GM21447 (cell line): Measurements from ENCODE around the gene EID2B.

Source experiments
- ATAC-seq: cut with Tn5 transposase; IDR thresholded peaks from one replicate; pipeline ENCODE4 v1.9.1; 2021; ENCODE audit not compliant: unreplicated experiment

Gene EID2B

DNA sequence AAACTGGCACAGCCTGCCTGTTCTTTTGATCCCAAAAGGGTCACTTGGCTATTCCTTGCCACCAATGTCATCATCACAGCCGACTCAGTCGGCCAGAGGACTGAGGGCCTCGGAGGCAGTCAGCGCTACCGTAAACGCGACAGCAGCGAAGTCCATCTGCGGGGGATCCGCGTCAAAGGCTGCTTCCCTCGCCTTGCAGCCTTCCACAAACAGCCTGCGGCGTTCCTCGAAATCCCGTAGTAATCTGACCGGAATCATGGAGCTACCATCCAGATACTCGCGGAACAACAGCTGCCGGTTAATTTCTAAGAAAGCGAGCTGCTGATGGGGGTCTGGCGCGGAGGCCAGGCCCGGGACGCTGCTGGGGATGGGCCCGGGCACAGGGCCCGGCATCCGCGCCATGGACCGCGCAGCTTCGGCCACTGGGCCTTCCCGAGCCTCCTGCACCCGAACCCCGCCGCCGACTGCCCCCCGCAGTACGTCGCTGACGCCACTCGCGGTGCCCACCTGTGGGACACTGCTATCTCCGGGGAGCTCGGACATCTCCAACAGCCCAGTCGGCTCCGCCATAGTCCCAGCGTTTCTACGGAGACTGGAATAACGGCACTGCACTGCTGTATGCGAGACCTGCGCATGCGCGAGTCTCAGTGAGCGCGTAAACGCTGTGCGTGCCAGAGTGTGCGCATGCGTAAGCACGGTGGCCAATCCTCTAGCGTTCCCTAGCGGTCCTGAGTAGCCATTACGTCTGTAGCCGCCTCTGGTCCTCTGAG, at the start of gene EID2B:
EID2B (minus strand) TSS at position 620 of the 770 bp plus-strand sequence; CDS start at position 570, 50 bp downstream.
- ATAC-seq: peak; percentile 80

GRCh38 chr19:39582442-39582841, 49.8 kb upstream of the EID2B start:
- ATAC-seq: no peak

- ATAC-seq: no peak
Measured at GRCh38 chr19:39568604-39569003, 36.0 kb upstream of the EID2B start.

- ATAC-seq: no peak
Measured at GRCh38 chr19:39566064-39566463, 33.4 kb upstream of the EID2B start.

GRCh38 chr19:39563408-39563807, 30.8 kb upstream of the EID2B start:
- ATAC-seq: no peak

DNA sequence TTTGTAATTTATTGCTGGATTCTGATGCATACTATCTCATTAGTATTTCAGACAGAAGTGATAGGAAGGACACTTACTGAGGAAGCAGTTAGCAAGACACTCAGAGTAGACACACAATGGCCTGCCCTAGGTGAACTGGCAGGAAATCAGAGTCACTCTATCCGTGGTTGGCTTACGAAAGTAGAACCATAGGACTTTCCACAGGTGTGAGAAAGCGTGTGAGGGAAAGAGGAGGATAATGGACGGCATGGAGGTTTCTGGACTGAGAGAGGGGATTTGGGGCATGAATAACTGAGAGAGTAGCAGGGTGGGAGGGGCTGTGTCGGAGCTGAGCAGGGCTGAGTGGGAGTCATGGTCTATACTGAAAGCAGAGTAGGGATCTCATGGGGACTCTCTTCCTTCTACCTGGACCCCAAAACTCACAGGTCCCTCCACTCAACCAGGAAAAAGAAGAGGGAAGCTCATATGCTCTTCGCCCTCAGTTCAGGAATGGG, 26.0 kb upstream of the EID2B start:
- ATAC-seq: no peak

GRCh38 chr19:39557811-39558623, 25.4 kb upstream of the EID2B start:
- ATAC-seq: no peak

- ATAC-seq: no peak
Measured at GRCh38 chr19:39555883-39556282, 23.2 kb upstream of the EID2B start.

- ATAC-seq: no peak
Measured at GRCh38 chr19:39554701-39555311, 22.2 kb upstream of the EID2B start.

DNA sequence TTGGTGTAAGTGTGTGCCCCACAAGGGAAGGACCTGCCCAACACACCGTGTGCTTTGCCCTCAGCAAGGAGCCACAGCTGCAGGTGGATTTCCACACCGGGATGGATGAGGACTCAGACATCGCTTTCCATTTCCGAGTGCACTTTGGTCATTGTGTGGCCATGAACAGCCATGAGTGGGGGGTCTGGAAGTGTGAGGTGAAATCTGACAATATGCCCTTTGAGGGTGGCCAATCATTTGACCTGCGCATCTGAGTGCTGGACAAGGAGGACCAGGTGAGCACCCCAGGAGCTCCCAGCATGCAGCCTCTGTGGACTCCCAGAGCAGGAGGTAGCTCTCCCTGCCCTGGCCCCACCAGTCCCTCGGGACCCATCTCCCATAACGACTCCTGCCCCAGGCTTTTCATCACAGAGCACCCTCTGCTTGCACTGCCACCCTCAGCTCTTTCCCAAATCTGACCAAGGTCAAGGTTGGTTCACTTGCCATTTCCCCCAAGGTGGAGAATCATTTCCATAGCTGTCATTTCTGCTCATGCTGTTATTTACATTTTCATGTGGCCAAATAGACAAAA, 20.5 kb upstream of the EID2B start:
- ATAC-seq: no peak

DNA sequence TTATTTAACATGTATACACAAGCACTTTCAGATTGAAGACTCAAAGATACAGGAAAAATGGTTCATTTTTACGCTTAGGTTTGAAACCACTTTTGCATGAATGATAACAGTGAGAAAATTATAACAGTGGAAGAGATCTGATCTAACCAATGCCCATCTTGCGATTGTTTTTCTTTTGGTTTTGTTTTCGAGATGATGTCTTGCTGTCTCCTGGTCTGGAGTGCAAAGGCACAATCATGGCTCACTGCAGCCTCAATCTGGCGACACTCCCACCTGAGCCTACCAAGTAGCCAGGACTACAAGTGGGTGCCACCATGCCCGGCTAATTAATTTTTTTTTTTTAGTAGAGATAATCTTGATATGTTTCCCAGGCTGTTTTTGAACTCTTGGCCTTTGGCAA, 17.5 kb upstream of the EID2B start:
- no peak for ATAC-seq

DNA sequence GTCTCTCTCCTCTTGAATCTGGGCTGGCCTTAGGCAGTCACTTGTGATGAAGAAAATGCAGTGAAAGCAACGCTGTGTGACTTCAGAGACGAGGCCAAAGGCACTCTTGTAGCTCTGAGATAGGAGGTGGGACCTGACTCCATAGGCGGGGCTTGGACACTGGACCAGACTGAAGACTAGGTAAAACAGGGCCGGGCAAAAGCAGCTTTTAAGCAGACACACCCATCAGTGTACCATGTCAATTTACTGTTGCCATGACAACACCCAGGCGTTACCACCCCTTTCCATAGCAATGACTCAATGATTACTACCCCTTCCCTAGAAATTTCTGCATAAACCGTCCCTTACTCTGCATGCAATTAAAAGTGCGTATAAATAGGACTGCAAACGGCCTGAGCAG, 13.9 kb upstream of the EID2B start:
- no peak for ATAC-seq

- ATAC-seq: no peak
Measured at GRCh38 chr19:39544911-39545310, 12.3 kb upstream of the EID2B start.

GRCh38 chr19:39544226-39544903, 11.7 kb upstream of the EID2B start:
- no peak for ATAC-seq

GRCh38 chr19:39543477-39543857, 10.8 kb upstream of the EID2B start:
- ATAC-seq: no peak

- no peak for ATAC-seq
Measured at GRCh38 chr19:39542206-39542605, 9.6 kb upstream of the EID2B start.

DNA sequence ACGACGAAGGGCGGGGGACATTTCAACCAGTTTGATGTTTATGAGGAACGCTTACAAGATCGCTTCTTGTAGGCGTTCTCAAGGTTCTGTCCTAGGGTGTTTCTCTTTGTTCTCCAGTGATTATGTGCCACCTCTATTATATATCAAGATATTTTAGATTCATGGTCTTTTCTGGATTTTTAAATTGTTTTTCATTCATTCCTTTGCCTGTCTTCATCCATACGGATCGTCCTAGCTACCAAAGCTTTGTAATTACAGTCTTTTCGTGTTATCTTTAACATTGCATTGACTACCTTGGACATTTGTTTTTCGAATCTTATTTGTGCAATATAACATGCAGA, 7.7 kb upstream of the EID2B start:
- ATAC-seq: no peak

GRCh38 chr19:39539518-39540332, 7.1 kb upstream of the EID2B start, which contains the start of gene EID2:
Gene EID2, minus strand, starts transcription at chr19:39540161. Its CDS starts 82 bp downstream, at chr19:39540079.
- peak; percentile 78 for ATAC-seq

DNA sequence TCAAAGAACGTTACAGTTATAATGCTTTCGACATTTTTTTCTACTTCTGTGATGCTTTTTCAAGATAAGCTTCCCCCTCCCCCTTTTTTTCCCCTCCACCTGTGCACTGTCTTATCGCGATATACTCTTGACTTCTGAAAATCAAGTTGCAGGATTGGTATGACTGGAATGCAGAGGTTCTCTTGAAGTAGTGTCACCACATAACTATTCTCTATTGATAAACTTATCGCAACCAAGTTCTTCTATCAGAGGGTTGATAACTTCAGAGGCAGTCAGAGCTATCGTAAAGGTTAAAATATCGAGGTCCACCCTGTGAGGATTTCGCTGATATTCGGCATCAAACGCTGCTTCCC, 6.5 kb upstream of the EID2B start:
- ATAC-seq: no peak

DNA sequence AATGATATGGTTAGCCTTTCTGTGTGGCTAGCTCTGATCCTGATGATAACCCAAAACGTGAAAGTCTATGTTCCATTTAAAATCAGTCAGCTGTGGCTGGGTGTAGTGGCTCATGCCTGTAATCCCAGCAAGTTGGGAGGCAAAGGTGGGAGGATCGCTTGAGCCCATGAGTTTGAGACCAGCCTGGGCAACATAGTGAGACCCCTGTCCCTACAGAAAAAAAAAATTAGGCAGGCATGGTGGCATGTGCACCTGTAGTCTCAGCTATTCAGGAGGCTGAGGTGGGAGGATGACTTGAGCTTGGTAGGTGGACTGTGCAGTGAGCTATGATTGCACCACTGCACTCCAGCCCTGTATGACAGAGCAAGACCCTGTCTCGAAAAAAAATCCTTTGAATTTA, 1.1 kb upstream of the EID2B start:
- ATAC-seq: no peak
